AG08396 (cell line): ENCODE results near the gene PPP1CB.

Source experiments
- DNase-seq: peaks from one replicate; pipeline ENCODE4 v3.0.0; 2012; ENCODE audit warnings: low spot score, mixed read lengths

The PPP1CB gene

DNA sequence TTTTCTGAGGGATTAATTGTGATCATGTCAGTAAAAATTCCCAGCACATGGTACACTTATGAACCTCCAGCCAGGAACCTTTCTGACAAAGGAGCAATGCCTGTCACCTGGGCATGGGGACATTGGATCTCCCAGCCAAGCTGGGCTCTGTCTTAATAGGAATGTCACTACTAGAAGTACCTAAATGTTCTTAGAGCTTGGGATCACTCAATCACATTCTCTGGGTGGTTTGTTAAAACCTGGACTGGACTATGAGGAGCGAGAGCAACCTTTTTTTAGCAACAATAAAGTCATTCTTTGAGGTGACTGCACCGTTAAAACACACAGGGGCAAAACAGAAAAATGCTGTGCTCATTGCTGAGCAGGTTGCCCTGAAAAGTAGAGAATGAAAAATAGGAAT, 6.4 kb upstream of the PPP1CB start:
- DNase-seq = no peak

DNA sequence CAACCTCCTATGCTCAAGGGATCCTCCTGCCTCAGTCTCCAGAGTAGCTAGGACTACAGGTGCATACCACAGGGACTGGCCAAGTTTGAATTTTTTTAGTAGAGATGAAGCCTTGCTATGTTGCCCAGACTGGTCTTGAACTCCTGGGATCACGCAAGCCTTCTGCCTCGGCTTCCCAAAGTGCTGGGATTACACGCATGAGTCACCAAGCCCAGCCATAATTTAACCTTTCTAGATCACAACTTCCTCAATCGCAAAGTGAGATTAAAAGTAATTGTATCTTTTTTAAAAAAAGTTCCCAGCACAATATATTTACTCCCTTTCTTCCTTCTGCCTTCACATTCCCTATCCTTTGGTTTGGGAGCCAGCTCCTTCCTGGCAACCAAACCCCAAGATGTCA, 5.8 kb upstream of the PPP1CB start:
- no peak for DNase-seq

DNA sequence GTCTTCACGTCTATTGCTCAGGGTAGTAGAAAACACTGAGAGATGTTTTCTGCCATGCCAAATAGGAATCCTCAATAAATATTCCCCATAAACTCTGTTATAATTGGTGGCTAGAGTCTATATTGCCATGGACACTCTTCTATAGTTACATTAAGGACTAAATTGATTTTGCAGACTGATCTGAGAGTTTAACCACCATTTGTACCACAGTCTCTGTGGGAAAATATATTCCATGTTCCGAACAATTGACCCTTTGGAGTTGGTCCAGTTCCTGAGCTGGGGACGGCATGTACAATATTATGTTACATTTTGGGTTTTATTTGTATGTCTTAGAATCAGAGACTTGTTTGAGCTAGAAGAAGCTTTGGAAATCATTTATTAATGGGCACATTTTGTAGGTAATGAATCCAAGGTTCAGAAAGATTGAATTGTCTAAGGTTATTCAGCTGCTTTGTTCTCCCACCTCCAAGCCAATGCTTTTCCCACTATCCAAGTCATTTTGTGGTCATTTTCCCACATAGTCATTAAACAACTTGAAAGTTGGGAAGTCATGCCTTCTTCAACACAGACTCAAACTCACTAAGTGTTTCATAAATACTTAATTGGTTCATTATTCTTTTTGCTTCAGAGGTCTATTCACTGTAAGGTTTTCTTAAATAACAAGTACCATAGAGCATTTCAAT, 5.1 kb upstream of the PPP1CB start:
- DNase-seq = no peak

DNA sequence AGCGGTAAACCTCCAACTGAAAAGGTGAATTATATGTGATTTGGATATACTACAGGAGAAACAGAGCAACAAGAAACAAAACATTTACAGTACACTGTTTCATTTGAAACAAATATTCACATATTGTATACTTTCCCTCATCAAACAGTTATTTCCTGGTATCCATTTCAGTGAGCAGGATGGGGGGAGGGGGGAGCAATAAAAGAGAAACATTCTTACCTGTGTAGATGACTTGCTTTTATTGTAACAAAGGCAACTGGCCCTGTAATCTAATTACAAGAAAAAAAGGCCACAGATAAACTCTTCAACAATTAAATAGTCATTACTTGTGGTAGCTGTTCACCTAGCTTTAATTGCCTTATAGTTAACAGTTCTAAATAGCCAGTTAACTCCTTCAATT, 3.9 kb upstream of the PPP1CB start:
- no peak for DNase-seq

DNA sequence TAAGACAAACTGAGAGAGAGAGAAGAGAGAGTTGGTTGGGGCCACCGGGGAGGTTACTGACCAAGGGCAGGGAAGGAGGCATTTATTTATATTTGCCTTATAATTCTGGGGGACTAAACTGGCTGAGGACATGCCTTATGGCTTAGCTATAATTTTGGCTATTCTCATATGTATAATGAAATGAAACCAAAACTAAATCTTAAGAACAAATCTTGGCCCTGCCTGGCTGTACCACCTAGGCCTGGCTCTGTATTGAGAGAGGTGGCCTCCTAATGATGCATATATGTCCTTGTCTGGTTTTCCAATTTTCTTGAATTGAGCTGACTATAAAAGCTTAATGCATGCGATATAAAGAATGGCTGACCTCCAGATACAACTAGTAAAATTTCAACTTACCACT, 3.5 kb upstream of the PPP1CB start:
- DNase-seq = no peak

DNA sequence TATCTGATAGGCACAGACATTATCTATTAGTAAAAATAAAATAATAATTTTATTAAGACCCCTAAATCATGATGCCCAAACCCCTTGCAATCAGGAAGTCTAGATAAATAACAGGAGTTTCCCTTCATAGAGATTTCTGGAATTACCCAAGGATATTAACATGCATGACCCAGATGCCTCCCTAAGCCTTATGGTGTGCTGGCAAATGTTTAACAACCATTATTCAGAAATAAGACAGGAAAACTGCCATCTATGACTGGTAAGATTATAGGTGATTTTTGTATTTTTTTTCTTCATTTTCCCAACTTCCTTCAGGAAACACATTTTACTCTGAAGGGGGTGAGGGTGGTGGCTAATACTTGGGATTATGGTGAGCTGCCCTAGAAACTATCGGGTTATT, 2.7 kb upstream of the PPP1CB start:
- DNase-seq = no peak

DNA sequence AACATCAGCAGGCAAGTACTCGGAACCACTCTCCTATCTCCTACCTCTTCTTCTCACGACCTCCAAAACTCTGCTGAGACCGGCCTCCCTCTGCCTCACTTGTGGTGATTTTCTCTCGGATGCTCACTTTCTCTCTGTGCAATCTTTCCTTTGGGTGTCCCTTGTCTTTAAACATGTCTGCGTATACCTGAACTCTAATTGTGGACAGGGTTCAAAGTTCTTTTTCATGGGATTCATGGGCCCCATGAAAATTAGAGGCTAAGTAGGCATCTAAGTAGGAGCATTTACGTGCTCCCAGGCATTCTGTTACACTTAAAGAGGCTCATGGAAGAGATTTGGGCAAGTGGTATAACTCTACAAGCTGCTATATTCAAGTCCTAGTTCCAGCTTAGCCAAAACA, 2.1 kb upstream of the PPP1CB start:
- DNase-seq = no peak

DNA sequence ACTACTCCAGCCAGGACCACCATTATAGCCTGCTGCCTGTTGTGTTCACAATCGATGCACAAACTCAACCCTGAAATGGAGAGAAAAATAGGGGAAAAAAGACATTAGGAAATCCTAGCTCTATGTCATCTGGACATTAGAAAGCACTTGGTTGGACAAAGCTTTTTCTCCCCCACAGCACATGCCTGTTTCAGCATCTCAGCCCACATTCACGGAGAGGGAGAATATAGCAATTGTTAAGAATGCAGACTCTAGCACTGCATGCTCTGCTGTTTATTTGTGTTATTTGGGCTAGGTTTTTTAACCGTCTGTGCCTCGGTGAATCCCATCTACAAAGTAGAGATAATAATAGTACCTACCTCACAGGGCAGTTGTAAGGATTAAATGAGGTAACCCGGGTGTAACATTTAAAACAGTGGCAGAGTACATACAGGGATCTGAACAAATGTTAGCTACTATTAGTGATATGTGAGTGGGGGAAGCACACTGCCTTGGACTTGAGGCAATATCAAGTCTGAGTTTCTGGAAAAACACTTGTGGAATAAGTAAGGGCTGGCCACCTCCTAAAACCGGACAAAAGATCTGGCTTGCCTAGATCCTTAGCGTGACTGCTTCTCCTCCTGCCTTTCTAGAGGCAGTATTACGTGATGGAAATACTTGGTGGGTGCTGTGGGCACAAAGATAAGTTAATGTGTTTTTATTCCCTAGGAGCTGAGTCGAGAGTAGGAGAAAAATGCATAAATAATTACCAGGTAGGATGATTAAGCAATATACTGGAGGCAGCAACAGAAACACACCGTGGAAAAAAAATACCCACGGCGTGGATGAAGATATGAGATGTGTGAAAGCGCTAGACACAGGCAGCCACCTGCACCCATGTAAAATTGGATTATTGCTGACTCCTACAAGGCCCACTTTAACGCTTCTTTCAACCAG, 1.0 kb upstream of the PPP1CB start:
- DNase-seq = peak; percentile 29

DNA sequence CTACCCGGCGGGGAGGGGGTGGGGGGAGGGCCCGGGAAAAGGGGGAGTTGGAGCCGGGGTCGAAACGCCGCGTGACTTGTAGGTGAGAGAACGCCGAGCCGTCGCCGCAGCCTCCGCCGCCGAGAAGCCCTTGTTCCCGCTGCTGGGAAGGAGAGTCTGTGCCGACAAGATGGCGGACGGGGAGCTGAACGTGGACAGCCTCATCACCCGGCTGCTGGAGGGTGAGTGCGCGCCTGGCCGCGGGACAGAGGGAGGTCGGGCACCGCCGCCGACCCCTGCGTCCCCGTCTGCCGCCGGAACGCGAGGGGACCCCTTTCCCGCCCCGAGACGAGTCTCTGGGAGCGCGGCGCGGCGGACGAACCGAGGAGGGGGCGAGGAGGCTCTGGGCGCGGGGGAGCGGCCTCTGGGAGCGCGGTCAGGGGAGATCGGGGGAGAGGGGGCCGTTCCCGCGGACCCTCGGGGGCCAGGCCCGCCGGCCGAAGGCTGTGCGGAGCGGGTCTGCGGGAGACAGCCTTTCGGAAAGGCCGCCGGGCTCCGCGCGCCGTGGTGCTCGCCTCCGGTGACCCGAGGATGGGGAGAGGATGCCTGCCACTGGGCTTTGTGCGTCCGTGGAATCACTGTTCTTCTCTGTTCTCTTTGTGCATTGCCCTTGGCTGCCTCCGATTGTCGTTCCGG, 463 bp downstream of the PPP1CB start:
- peak; percentile 28 for DNase-seq

DNA sequence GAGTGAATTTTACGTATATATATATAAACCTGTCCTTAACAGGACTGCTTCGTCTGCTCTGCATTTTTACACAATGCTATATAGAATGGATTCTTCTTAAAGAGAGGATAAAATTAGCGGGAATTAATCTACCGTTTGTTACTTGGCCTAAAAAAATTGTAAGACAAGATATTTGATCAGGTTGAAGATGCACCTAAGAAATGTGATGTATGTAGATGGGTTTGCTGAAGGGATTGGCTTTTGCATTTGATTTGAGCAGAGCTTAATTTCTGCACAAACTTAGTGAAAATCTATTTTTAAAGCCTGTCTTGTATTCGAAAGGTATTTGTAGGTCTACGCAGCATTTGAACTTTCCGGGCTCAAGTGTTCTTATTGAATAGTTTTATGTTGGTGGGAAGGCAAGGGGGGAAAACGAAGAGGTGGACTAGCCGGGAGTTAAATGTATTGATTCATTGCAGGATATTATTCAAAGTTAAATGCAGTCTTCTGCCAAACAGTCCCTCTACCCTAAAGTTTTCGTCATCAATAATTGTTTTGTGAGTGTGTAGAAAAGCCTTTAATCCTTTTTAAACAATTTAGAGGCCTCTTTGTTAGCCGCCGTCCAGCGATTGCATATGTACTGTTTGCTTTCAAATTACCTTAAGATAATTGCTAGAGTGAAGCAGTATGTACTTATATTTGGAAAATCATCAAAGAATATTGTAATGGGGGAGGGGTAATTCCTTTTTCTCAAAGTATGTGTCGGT, 1.2 kb downstream of the PPP1CB start:
- no peak for DNase-seq

DNA sequence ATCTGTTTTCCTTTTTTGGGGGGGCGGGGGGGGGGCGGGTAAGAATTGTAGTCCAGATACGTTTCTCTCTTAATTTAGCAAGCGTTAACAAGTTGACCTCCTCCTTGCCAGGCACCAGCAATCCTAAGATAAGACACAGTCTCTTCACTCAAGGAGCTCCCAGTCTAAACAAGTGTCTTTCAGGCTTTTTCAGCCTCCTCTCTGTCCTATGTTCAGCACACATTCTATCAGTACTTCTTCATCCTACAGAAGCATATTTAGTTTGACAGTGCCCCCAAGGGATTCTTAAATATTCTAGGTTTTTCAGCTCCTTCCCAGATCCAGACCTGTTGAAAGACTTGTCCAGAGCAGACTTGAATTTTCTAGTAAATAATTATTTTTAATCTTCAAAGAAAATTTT, 2.7 kb downstream of the PPP1CB start:
- DNase-seq = no peak

DNA sequence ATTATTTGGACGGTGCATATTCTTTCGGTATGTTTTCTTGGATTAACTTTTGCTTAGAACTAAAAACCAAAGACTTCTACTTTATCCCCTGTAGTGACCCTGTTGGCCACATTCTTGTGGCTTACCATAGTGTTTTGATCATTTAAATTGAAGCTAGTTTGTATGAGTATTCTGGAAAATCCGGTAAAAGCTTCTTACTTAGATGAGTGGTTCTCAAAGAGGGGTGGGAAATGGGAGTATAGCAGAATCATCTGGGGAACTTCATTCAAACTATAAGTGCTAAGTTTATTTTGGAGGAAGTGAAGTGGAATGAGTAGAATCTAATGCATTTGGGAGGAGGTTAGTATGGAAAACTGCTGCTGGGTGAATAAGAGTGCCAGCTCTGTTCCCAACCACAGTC, 3.8 kb downstream of the PPP1CB start:
- DNase-seq = peak; percentile 10

DNA sequence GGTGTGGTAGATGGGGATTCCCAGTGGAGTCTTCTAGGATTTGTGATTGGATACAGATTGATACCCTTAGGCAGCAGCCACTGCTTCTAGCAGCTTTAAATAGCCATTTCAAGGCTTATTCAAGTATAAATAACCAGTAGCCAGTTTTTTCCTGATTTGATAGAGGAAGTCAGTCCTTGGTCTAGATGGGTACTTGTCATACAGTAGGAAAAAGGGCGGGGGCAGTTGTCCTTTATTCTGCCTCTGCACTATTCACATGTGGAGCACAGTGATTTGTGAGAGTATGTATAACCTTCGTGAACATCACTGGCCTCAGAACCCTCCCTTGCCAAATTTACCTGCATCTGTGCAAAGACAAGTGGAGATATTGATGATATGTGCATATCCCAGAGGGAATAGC, 6.8 kb downstream of the PPP1CB start:
- no peak for DNase-seq

DNA sequence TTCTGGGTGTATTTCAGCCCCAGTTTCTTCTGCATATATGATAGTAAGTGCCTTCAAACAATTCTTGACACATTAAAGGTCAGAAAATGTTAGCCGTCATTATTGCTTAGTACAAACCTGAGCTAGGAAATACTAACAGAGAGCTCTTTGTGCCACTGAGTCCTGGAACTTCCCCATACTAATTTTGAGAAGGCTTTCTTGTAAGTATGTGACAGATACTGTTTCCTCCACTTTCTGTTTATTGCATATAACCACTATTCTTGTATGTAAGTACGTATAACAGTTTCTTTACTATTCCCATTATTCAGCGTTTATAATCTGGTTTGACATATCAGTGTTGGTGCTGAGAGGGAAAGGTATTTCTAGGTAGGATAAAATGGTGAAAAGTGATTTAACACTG, 9.8 kb downstream of the PPP1CB start:
- no peak for DNase-seq

DNA sequence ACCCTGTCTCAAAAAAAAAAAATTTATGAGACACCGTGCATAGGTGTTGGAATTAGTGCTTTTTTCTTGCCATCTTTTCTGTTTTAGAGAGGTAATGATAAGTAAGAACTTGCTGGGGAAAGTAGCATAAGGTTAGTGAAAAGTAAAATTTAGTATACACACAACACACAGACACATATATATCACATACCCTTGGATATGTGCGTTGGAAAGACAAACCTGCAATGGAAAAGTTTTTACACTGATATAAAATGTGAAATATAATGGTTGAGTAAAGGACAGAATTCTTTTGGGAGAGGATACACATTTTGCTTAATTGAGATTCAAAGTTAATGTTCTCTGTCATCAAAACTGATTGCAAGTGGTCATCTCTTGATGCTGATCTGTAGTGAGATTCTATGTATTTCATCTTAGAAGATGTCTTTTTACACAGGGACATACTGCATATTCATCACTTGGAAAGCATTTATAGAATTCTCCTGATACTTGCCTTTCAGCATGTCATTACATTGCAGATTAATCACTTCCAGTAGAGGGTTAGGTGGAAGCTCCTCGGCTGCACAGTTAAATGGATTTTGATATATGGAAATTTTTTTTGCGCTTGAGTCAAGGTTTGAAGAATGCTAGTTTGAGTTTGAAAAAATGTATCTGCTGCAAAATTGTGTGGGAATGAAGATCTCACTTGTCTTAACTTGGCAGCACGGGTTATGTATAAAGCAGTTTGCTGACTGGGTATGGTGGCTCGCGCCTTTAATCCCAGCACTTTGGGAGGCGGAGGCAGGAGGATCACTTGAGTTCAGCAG, 13.5 kb downstream of the PPP1CB start:
- DNase-seq = no peak

DNA sequence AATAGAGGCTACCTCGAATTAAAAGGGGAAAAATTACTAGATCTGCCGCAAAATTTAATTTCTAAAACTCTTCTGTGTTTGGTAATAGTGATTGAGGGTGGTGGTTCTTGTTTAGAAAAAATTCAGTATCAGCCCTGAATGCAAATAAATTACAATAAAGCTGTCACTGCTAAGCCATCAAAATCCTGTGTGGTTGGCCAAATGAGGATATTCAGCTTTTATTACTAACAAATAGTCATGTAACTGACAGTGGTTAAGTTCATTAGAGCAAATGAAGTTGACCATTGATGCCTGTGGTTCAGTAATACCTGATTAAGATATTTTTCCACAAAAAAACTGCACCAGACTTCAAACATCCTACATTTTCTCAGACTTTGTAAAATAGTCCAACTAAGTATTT, 14.4 kb downstream of the PPP1CB start:
- no peak for DNase-seq

DNA sequence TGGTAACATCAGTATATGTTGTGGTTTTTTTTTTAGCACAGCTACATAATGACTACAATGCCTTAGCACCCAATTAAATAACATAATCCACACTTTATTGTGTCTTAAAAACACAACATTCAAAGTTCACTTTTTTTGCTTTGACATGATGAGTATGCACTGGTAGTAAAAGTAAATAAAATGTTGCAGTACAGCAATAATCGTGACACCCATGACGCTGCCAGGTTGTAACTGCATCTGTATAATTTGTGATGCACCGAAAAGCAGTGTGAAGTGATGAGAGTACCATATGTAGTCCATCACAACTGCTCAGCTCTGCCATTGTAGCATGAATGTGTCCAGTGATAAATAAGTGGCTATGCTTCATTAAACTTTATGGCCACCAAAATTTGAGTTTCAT, 15.7 kb downstream of the PPP1CB start:
- DNase-seq = no peak

DNA sequence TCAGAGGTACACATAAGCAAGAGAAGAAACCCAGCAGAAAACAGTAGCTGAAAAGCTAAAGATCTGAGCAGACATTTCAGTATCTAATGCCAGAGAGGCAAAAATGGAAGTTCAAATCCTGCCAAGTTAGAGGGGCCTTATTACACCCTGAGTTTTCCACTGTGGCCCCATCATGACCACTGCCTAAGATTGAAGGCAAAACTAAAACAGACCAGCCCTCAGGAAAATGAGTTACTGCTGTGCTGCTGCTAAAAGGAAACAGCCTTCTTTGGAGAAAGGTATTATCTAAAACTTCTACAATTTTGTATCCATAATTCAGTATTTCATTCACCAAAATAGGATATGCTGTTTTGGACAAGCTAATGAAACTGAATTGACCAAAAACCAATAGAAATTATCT, 16.8 kb downstream of the PPP1CB start:
- DNase-seq = no peak

DNA sequence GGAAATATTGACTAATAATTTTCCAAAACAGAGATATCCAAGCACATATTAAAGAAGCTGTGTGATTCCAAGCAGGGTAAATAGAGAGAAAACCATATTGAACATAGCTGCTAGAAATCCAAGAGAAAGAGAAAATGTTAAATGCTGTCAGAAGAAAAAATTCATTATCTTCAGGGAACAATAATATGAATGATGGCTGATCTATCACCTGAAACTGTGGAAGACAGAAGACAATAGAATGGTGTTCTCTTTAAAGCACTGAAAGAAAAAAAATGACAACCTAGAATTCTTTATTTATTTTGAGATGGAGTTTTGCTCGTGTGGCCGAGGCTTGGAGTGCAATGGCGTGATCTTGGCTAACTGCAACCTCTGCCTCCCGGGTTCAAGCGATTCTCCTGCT, 17.3 kb downstream of the PPP1CB start:
- DNase-seq = no peak

DNA sequence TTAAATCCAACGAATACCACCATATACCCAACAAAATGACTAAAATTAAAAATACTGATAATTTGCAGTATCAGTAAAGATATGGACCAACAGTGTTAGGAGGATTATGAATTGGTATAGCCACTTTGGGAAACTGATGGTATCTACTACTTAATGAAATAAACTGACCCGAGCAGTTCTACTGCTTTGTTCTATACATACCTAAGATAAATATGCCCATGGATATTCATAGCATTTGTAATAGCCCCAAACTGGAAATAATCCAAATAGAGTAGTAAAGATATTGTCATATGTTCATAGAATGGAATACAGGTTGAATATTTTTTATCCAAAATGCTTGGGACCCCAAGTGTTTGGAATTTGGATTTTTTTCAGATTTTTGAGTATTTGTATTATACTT, 20.7 kb downstream of the PPP1CB start:
- no peak for DNase-seq

DNA sequence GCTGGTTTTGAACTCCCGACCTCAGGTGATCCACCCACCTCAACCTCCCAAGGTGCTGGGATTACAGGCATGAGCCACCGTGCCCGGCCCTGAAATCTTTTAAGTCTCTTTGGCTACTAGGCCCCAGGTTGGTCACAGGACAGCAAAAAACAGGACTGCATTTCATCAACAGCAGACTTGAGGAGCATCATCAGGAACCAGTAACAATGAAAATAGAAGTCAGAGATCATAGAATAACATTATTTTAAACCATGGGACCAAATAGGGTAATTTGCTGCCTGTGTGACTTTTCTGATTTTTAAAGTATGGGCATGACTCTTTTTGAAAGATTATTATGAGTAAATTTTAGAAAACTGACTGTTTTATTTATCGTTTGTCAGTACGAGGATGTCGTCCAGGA, 24.8 kb downstream of the PPP1CB start:
- no peak for DNase-seq

DNA sequence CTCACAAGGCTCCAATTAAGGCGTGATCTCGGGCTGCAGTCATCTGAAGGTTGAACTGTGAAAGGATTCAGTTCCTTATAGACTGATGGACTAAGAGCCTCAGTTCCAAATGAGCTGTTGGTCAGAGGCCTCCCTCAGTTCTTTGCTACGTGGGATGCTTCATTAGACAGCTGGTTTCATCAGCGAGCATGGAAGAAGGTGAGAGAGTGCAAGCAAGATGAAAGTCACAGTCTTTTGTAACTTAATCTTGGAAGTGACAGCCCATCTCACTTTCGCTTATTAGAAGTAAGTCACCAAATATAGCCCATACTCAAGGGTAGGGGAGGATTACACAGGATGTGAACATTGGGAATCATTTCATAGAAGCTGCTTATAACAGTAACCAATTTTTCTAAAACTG, 26.8 kb downstream of the PPP1CB start:
- DNase-seq = no peak
